GM10248 (cell line): Measurements from ENCODE around the gene XPO4.
A peak's percentile ranks its signal among the peaks of the same experiment; 100 is the strongest.

Experiments
- CTCF ChIA-PET: fragments of 300-600 bp; sonication (Branson Sonifier 250); formaldehyde crosslinking; extraction: SDS; loops from one replicate; lab custom pipeline; 2021; ENCODE audit warnings: antibody characterized with exemption; lab: Yijun Ruan, JAX
- POLR2A ChIA-PET: fragments of 350-650 bp; sonication (Branson Sonifier 250); formaldehyde crosslinking; extraction: SDS; loops from one replicate; lab custom pipeline; 2020; ENCODE audit warnings: antibody characterized with exemption; lab: Yijun Ruan, JAX
- DNase-seq: peaks from one replicate; pipeline ENCODE4 v3.0.0; 2012; ENCODE audit errors: extremely low spot score
- TF ChIP-seq, protein P1 (sequence below): IDR thresholded peaks from 2 replicates; pipeline ENCODE4 v1.5.1; 2012; ENCODE audit warnings: mild to moderate bottlenecking, low read depth; ENCODE audit errors: extremely low read depth, missing control alignments, control extremely low read depth

The XPO4 gene

DNA sequence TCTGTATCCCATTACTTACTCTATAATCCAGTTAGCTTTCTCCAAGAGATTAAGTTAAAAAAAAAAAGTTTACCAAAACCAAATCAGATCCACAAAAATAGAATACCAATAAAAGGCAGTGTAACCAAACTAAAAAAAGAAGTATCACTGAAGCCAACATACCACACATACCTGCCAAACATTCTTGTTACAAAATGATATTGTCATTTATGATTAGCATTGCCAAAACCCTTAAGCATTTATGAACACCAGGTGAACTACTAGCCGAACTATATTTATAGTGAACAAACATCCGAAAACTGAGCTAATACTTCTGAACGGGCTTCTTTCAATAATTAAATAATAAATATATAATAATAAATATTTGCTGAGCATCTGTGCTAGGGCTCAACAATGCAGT, 69.7 kb downstream of the XPO4 start:
- TF ChIP-seq, protein P1, sequence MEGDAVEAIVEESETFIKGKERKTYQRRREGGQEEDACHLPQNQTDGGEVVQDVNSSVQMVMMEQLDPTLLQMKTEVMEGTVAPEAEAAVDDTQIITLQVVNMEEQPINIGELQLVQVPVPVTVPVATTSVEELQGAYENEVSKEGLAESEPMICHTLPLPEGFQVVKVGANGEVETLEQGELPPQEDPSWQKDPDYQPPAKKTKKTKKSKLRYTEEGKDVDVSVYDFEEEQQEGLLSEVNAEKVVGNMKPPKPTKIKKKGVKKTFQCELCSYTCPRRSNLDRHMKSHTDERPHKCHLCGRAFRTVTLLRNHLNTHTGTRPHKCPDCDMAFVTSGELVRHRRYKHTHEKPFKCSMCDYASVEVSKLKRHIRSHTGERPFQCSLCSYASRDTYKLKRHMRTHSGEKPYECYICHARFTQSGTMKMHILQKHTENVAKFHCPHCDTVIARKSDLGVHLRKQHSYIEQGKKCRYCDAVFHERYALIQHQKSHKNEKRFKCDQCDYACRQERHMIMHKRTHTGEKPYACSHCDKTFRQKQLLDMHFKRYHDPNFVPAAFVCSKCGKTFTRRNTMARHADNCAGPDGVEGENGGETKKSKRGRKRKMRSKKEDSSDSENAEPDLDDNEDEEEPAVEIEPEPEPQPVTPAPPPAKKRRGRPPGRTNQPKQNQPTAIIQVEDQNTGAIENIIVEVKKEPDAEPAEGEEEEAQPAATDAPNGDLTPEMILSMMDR: no peak
- ChIA-PET POLR2A (no interaction called here), CTCF (interaction anchor here (1.1 to 3.2 kb wide), 7 partner anchors 9 to 340 kb away, joined by 3 to 26 read pairs (median 4); no protein-coding TSS in a partner anchor)
- no peak for DNase-seq

- DNase-seq: no peak
- ChIA-PET POLR2A (no interaction called here), CTCF (interaction anchor here (0.5 to 3.2 kb wide), 9 partner anchors 10 to 339 kb away, joined by 3 to 26 read pairs (median 4); no protein-coding TSS in a partner anchor)
- TF ChIP-seq, protein P1: no peak
These were observed 70.6 kb downstream of the XPO4 start for GRCh38 chr13:20831933-20832332.

DNA sequence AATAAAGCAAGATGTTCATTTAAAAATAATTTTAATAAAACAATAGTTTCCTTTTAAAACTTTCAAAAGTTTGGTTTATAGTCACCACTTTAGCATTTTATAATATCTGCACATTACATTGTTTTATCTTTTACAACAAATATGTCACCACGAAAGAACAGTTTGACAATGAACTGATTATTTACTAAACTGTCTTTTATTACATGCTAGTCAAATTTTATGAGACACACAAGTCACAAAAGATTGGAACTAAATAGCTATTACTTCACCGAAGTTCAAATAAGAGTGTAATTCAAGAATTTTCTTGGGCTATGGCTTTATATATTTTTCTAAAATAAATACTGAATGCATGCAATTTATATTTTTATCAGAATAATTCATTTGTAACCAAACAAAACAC, 71.3 kb downstream of the XPO4 start:
- TF ChIP-seq, protein P1: no peak
- POLR2A ChIA-PET: no interaction called here
- DNase-seq: no peak
- CTCF ChIA-PET: interaction anchor here (0.5 to 3.2 kb wide), 8 partner anchors 9 to 338 kb away, joined by 3 to 26 read pairs (median 4); no protein-coding TSS in a partner anchor

DNA sequence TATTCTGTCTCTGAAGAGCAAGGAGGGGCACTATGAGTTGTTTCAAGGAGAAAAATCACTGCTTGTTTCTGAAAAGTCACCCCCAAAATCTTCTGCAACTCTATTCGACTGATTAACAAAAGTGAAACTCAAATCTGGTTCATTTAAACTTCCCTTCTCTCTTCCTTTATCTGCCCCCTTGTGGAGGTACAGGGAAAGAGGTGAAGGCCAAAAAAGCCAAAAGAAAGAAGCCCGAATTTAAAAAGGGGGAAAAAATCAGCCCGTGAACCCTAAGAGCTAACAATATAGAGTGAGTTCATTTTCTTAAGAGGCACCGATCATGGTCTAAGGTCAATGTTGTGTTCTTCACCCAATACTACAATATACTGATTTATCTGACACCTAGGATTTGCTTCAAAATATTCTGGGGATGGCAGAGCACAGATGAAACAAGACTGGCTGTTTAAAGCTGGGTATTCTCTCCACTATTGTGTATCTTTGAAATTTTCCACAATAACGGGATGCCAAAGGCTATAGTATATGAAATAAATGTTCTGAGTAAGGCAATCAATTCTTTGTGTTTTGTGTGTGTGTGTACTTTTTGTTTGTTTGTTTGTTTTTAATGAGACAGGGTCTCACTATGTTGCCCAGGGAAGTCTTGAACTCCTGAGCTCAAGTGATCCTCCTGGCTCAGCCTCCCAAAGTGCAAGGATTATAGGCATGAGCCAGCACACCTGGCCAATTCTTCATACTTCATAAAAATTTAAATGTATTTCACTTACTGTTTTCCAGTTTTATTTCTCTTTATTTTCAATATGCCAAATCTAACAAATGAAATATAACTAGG, 73.8 kb downstream of the XPO4 start:
- TF ChIP-seq, protein P1: peak; percentile 76
- POLR2A ChIA-PET: no interaction called here
- CTCF ChIA-PET: interaction anchor here (0.6 to 6.8 kb wide), 46 partner anchors 9 to 989 kb away, joined by 3 to 123 read pairs (median 5); partner anchors contain the start of gene IL17D
- peak; percentile 44 for DNase-seq

- TF ChIP-seq, protein P1: no peak
- ChIA-PET POLR2A (no interaction called here), CTCF (interaction anchor here (1.1 to 6.8 kb wide), 8 partner anchors 10 to 334 kb away, joined by 3 to 123 read pairs (median 14); partner anchors contain the start of gene IL17D)
- no peak for DNase-seq
These were observed 75.5 kb downstream of the XPO4 start for GRCh38 chr13:20826843-20827560.

DNA sequence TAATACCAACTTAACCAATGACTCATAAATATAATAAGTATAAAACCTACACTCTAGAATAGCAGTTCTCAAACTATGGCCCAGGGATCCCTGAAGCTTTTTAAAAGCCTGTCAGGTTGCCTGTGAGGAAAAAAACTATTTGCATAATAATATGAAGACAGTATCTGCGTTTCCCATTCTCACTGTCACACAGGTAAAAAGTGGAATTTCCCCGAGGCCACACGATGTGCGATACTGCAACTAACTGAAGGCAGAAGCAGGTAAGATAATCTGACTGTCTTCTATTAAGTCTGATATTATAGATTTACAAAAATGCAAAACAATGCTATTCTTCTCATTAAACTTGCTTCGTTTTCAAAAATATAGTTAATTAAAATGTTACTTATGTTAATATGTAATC, 76.2 kb downstream of the XPO4 start:
- ChIA-PET CTCF (interaction anchor here (0.9 to 6.8 kb wide), 9 partner anchors 9 to 333 kb away, joined by 3 to 123 read pairs (median 6); partner anchors contain the start of gene IL17D), POLR2A (no interaction called here)
- no peak for DNase-seq
- TF ChIP-seq, protein P1: no peak
